Neural cell (in vitro differentiated cells): ENCODE results near the gene RAB11FIP4.

Experiments used
- EP300 ChIP-seq: fragments of 450-650 bp; conservative IDR thresholded peaks from 2 replicates; pipeline ENCODE4 v1.6.1; 2014; ENCODE audit warnings: antibody characterized with exemption, mild to moderate bottlenecking, moderate library complexity; ENCODE audit not compliant: poor library complexity, severe bottlenecking
- EZH2 ChIP-seq: fragments of 200-600, 300-800 bp; shearing (Covaris generic), sonication (generic); IDR thresholded peaks from 2 replicates; pipeline ENCODE4 v1.6.1; 2014; ENCODE audit warnings: antibody characterized with exemption, low read length, borderline replicate concordance, mild to moderate bottlenecking; ENCODE audit not compliant: insufficient read depth, poor library complexity, severe bottlenecking
- POLR2AphosphoS5 ChIP-seq: IDR thresholded peaks from 2 replicates; pipeline ENCODE4 v1.6.1; 2012
- RAD21 ChIP-seq: fragments of 450-650 bp; conservative IDR thresholded peaks from 2 replicates; pipeline ENCODE4 v1.6.1; 2014; ENCODE audit warnings: antibody characterized with exemption, mild to moderate bottlenecking, moderate library complexity
- SMC3 ChIP-seq: fragments of 450-650 bp; conservative IDR thresholded peaks from 2 replicates; pipeline ENCODE4 v1.6.1; 2014; ENCODE audit warnings: antibody characterized with exemption, mild to moderate bottlenecking, moderate library complexity; ENCODE audit not compliant: poor library complexity
- TAF1 ChIP-seq: IDR thresholded peaks from 2 replicates; pipeline ENCODE4 v1.6.1; 2012; ENCODE audit warnings: low read depth
- TF ChIP-seq, protein P1 (sequence below): fragments of 450-650 bp; IDR thresholded peaks from 2 replicates; pipeline ENCODE4 v1.5.1; 2014; ENCODE audit warnings: antibody characterized with exemption, mild to moderate bottlenecking, moderate library complexity; ENCODE audit not compliant: poor library complexity, severe bottlenecking
- TF ChIP-seq, protein P2 (sequence below): IDR thresholded peaks from 2 replicates; pipeline ENCODE4 v1.6.1; 2012; ENCODE audit warnings: borderline replicate concordance

DNA sequence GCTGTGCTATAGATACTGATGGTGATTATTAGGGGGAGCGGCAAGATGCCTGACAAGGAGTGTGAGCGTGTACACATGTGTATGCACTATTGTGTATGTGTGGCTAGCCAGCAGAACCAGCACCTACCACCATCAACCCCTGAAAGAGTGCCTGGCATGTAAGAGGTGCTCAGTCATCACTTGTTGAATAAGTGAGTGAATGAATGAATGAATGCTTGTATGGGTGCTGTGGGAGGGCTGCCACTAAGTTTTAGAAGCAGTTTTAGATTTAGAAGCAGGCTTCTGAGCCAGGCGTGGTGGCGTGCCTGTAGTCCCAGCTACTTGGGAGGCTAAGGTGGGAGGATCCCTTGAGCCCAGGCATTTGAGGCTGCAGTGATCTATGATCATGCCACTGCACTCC lies 37.0 kb downstream of the RAB11FIP4 start:
- TF ChIP-seq POLR2AphosphoS5 (no peak), EZH2 (no peak), EP300 (no peak), SMC3 (no peak), RAD21 (no peak), TAF1 (no peak)
- TF ChIP-seq, protein P1, sequence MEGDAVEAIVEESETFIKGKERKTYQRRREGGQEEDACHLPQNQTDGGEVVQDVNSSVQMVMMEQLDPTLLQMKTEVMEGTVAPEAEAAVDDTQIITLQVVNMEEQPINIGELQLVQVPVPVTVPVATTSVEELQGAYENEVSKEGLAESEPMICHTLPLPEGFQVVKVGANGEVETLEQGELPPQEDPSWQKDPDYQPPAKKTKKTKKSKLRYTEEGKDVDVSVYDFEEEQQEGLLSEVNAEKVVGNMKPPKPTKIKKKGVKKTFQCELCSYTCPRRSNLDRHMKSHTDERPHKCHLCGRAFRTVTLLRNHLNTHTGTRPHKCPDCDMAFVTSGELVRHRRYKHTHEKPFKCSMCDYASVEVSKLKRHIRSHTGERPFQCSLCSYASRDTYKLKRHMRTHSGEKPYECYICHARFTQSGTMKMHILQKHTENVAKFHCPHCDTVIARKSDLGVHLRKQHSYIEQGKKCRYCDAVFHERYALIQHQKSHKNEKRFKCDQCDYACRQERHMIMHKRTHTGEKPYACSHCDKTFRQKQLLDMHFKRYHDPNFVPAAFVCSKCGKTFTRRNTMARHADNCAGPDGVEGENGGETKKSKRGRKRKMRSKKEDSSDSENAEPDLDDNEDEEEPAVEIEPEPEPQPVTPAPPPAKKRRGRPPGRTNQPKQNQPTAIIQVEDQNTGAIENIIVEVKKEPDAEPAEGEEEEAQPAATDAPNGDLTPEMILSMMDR: no peak
- TF ChIP-seq, protein P2, sequence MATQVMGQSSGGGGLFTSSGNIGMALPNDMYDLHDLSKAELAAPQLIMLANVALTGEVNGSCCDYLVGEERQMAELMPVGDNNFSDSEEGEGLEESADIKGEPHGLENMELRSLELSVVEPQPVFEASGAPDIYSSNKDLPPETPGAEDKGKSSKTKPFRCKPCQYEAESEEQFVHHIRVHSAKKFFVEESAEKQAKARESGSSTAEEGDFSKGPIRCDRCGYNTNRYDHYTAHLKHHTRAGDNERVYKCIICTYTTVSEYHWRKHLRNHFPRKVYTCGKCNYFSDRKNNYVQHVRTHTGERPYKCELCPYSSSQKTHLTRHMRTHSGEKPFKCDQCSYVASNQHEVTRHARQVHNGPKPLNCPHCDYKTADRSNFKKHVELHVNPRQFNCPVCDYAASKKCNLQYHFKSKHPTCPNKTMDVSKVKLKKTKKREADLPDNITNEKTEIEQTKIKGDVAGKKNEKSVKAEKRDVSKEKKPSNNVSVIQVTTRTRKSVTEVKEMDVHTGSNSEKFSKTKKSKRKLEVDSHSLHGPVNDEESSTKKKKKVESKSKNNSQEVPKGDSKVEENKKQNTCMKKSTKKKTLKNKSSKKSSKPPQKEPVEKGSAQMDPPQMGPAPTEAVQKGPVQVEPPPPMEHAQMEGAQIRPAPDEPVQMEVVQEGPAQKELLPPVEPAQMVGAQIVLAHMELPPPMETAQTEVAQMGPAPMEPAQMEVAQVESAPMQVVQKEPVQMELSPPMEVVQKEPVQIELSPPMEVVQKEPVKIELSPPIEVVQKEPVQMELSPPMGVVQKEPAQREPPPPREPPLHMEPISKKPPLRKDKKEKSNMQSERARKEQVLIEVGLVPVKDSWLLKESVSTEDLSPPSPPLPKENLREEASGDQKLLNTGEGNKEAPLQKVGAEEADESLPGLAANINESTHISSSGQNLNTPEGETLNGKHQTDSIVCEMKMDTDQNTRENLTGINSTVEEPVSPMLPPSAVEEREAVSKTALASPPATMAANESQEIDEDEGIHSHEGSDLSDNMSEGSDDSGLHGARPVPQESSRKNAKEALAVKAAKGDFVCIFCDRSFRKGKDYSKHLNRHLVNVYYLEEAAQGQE: no peak
